ENCODE results near the gene GAPVD1.
"Not testable (repeated sequence)": the region's sequence is repeated elsewhere in the genome, so short reads cannot be mapped to it uniquely, and the experiment has no call there.

Gene GAPVD1

GRCh38 chr9:125293134-125293533 lies 31.5 kb downstream of the GAPVD1 start:
- Histone ChIP-seq H3K9me3 (ENCODE audit: low read depth, low read length) (no peaks in the 10 kb centered on the region), H3K27ac (0 out of 2 replicates have a peak overlapping the region, but pooled peaks have one; percentile 5), H3K36me3 (ENCODE audit: insufficient read depth, low read length) (no peaks in the 10 kb centered on the region), H3K4me3 (no peak overlapping the region), H3K9ac (ENCODE audit: insufficient read length) (no peak overlapping the region)
- TF ChIP-seq POLR2AphosphoS5 (IDR thresholded peaks at IDR 0.05; ENCODE audit: borderline replicate concordance, low read depth, low read length), result no peak
- no peak for DNase-seq (ENCODE audit: low read depth, low spot score)

GRCh38 chr9:125295657-125296056 lies 34.0 kb downstream of the GAPVD1 start:
- TF ChIP-seq POLR2AphosphoS5 (IDR thresholded peaks at IDR 0.05; ENCODE audit: borderline replicate concordance, low read depth, low read length) (no peak), EZH2 (IDR thresholded peaks at IDR 0.05) (no peak), FOXP2 (optimal IDR thresholded peaks at IDR 0.05; ENCODE audit: control extremely low read depth, extremely low read length, insufficient read depth) (no peak)
- H3K36me3 ChIP-seq (ENCODE audit: insufficient read depth, low read length), result peaks cover 5% of the 10 kb centered on the region
- DNase-seq (ENCODE audit: low read depth, low spot score), result no peak
- no peak overlapping the region for H3K9ac ChIP-seq (ENCODE audit: insufficient read length)
- no peak overlapping the region for H3K27ac ChIP-seq
- H3K9me3 ChIP-seq (ENCODE audit: low read depth, low read length), result no peaks in the 10 kb centered on the region
- no peak overlapping the region for H3K4me3 ChIP-seq

GRCh38 chr9:125296843-125297372 lies 35.3 kb downstream of the GAPVD1 start:
- TF ChIP-seq POLR2AphosphoS5 (IDR thresholded peaks at IDR 0.05; ENCODE audit: borderline replicate concordance, low read depth, low read length) (no peak), FOXP2 (optimal IDR thresholded peaks at IDR 0.05; ENCODE audit: control extremely low read depth, extremely low read length, insufficient read depth) (no peak), EZH2 (IDR thresholded peaks at IDR 0.05) (no peak)
- Histone ChIP-seq H3K9me3 (ENCODE audit: low read depth, low read length) (no peaks in the 10 kb centered on the region), H3K27ac (no peak overlapping the region), H3K9ac (ENCODE audit: insufficient read length) (no peak overlapping the region), H3K36me3 (ENCODE audit: insufficient read depth, low read length) (peaks cover 6% of the 10 kb centered on the region), H3K4me3 (no peak overlapping the region)
- DNase-seq (ENCODE audit: low read depth, low spot score), result no peak

DNA sequence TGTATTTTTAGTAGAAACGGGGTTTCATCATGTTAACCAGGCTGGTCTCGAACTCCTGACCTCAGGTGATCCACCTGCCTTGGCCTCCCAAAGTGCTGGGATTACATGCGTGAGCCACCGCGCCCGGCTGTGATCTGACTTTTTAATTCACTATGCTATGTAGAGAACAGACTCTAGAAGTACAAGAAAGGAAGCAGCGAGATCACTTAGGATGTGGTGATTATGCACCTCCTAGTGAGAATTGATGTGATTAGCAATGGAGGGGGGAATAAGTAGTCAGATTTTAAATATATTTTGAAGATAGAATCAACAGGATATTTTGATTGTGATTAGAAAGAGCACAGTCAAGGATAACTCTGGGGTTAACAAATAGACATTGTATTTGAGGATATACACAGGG lies 36.3 kb downstream of the GAPVD1 start:
- peaks cover 16% of the 10 kb centered on the region for H3K36me3 ChIP-seq (ENCODE audit: insufficient read depth, low read length)
- TF ChIP-seq POLR2AphosphoS5 (IDR thresholded peaks at IDR 0.05; ENCODE audit: borderline replicate concordance, low read depth, low read length), result no peak
- no peak for TF ChIP-seq FOXP2 (optimal IDR thresholded peaks at IDR 0.05; ENCODE audit: control extremely low read depth, extremely low read length, insufficient read depth)
- TF ChIP-seq EZH2 (IDR thresholded peaks at IDR 0.05), result no peak
- no peak overlapping the region for H3K9ac ChIP-seq (ENCODE audit: insufficient read length)
- H3K4me3 ChIP-seq, result no peak overlapping the region
- no peak overlapping the region for H3K27ac ChIP-seq
- no peaks in the 10 kb centered on the region for H3K9me3 ChIP-seq (ENCODE audit: low read depth, low read length)
- DNase-seq (ENCODE audit: low read depth, low spot score), result no peak

GRCh38 chr9:125302241-125302640 lies 40.6 kb downstream of the GAPVD1 start:
- TF ChIP-seq POLR2AphosphoS5 (IDR thresholded peaks at IDR 0.05; ENCODE audit: borderline replicate concordance, low read depth, low read length), result no peak
- DNase-seq (ENCODE audit: low read depth, low spot score), result no peak
- Histone ChIP-seq H3K9ac (ENCODE audit: insufficient read length) (no peak overlapping the region), H3K27ac (no peak overlapping the region), H3K9me3 (ENCODE audit: low read depth, low read length) (no peaks in the 10 kb centered on the region), H3K4me3 (no peak overlapping the region), H3K36me3 (ENCODE audit: insufficient read depth, low read length) (peaks cover 34% of the 10 kb centered on the region)

GRCh38 chr9:125304273-125304672 lies 42.6 kb downstream of the GAPVD1 start:
- TF ChIP-seq FOXP2 (optimal IDR thresholded peaks at IDR 0.05; ENCODE audit: control extremely low read depth, extremely low read length, insufficient read depth), result no peak
- TF ChIP-seq POLR2AphosphoS5 (IDR thresholded peaks at IDR 0.05; ENCODE audit: borderline replicate concordance, low read depth, low read length), result no peak
- TF ChIP-seq EZH2 (IDR thresholded peaks at IDR 0.05), result no peak
- peaks cover 42% of the 10 kb centered on the region for H3K36me3 ChIP-seq (ENCODE audit: insufficient read depth, low read length)
- H3K4me3 ChIP-seq, result no peak overlapping the region
- DNase-seq (ENCODE audit: low read depth, low spot score), result no peak
- peak overlapping the region; percentile 17; the same call in 1 of the 2 replicates for H3K27ac ChIP-seq
- no peaks in the 10 kb centered on the region for H3K9me3 ChIP-seq (ENCODE audit: low read depth, low read length)
- H3K9ac ChIP-seq (ENCODE audit: insufficient read length), result no peak overlapping the region

GRCh38 chr9:125312411-125312810 lies 50.8 kb downstream of the GAPVD1 start:
- Histone ChIP-seq H3K9ac (ENCODE audit: insufficient read length) (no peak overlapping the region), H3K9me3 (ENCODE audit: low read depth, low read length) (no peaks in the 10 kb centered on the region), H3K4me3 (no peak overlapping the region), H3K27ac (no peak overlapping the region), H3K36me3 (ENCODE audit: insufficient read depth, low read length) (peaks cover 65% of the 10 kb centered on the region)
- DNase-seq (ENCODE audit: low read depth, low spot score), result no peak
- TF ChIP-seq POLR2AphosphoS5 (IDR thresholded peaks at IDR 0.05; ENCODE audit: borderline replicate concordance, low read depth, low read length), result no peak
- no peak for TF ChIP-seq EZH2 (IDR thresholded peaks at IDR 0.05)
- TF ChIP-seq FOXP2 (optimal IDR thresholded peaks at IDR 0.05; ENCODE audit: control extremely low read depth, extremely low read length, insufficient read depth), result no peak

GRCh38 chr9:125316359-125316758 lies 54.7 kb downstream of the GAPVD1 start:
- not testable (repeated sequence) for H3K27ac ChIP-seq; H3K9ac ChIP-seq (ENCODE audit: insufficient read length); H3K9me3 ChIP-seq (ENCODE audit: low read depth, low read length); DNase-seq (ENCODE audit: low read depth, low spot score); H3K4me3 ChIP-seq
- H3K36me3 ChIP-seq (ENCODE audit: insufficient read depth, low read length), result peaks cover 71% of the 10 kb centered on the region

GRCh38 chr9:125317704-125318103 lies 56.1 kb downstream of the GAPVD1 start:
- no peaks in the 10 kb centered on the region for H3K9me3 ChIP-seq (ENCODE audit: low read depth, low read length)
- DNase-seq (ENCODE audit: low read depth, low spot score), result no peak
- peaks cover 70% of the 10 kb centered on the region for H3K36me3 ChIP-seq (ENCODE audit: insufficient read depth, low read length)
- H3K4me3 ChIP-seq, result no peak overlapping the region
- no peak overlapping the region for H3K27ac ChIP-seq
- no peak for TF ChIP-seq FOXP2 (optimal IDR thresholded peaks at IDR 0.05; ENCODE audit: control extremely low read depth, extremely low read length, insufficient read depth)
- TF ChIP-seq EZH2 (IDR thresholded peaks at IDR 0.05), result no peak
- no peak for TF ChIP-seq POLR2AphosphoS5 (IDR thresholded peaks at IDR 0.05; ENCODE audit: borderline replicate concordance, low read depth, low read length)
- H3K9ac ChIP-seq (ENCODE audit: insufficient read length), result no peak overlapping the region

Measured in SK-N-MC (cell line).